Right lobe of liver (tissue), 4 donors: ENCODE results near the gene AREL1.

Source experiments
- POLR2A ChIP-seq: fragments of 450-650 bp; IDR thresholded peaks from one replicate; pipeline ENCODE4 v1.6.1; 2017; ENCODE audit warnings: antibody characterized with exemption, mild to moderate bottlenecking
- TF ChIP-seq, protein P1 (sequence below), 4 donors: fragments of 200-600 bp in 3 of 4; fragments of 450-650 bp in 1 of 4; IDR thresholded peaks; one replicate each; pipeline versions ENCODE4 v1.5.1 to v1.8.0; 2016 to 2022; ENCODE audit warnings: antibody characterized with exemption in 4 of 4, mild to moderate bottlenecking in 2 of 4
- donor health status: DM: no; HTN: no; CAD: no.
- donor health status: DM: no; HTN: no; CAD: no.
- donor health status: DM: no; HTN: yes; CAD: no.

DNA sequence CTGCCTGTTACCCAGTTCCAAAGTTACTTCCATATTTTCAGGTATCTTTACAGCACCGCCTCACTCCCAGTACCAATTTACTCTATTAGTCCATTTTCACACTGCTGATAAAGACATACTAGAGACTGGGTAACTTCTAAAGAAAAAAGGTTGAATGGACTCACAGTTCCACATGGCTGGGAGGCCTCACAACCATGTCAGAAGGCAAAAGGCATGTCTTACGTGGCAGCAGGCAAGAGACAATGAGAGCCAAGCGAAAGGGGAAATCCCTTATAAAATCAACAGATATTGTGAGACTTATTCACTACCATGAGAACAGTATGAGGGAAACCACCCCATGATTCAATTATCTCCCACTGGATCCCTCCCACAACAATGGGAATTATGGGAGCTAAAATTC, 9.8 kb downstream of the AREL1 start:
- TF ChIP-seq, protein P1, sequence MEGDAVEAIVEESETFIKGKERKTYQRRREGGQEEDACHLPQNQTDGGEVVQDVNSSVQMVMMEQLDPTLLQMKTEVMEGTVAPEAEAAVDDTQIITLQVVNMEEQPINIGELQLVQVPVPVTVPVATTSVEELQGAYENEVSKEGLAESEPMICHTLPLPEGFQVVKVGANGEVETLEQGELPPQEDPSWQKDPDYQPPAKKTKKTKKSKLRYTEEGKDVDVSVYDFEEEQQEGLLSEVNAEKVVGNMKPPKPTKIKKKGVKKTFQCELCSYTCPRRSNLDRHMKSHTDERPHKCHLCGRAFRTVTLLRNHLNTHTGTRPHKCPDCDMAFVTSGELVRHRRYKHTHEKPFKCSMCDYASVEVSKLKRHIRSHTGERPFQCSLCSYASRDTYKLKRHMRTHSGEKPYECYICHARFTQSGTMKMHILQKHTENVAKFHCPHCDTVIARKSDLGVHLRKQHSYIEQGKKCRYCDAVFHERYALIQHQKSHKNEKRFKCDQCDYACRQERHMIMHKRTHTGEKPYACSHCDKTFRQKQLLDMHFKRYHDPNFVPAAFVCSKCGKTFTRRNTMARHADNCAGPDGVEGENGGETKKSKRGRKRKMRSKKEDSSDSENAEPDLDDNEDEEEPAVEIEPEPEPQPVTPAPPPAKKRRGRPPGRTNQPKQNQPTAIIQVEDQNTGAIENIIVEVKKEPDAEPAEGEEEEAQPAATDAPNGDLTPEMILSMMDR (IDR thresholded peaks at IDR 0.05): no peak
- no peak for TF ChIP-seq POLR2A
